GM10266 (cell line): ENCODE data around the gene LRRC36.
"Not testable (repeated sequence)": the region's sequence is repeated elsewhere in the genome, so short reads cannot be mapped to it uniquely, and the experiment has no call there.

Source experiments
- DNase-seq: peaks from one replicate; pipeline ENCODE4 v3.0.0; 2012; ENCODE audit errors: extremely low spot score
- TF ChIP-seq, protein P1 (sequence below): IDR thresholded peaks from 2 replicates; pipeline ENCODE4 v1.5.1; 2012; ENCODE audit warnings: mild to moderate bottlenecking, low read depth; ENCODE audit not compliant: control insufficient read depth, insufficient read depth; ENCODE audit errors: missing control alignments

The LRRC36 gene

DNA sequence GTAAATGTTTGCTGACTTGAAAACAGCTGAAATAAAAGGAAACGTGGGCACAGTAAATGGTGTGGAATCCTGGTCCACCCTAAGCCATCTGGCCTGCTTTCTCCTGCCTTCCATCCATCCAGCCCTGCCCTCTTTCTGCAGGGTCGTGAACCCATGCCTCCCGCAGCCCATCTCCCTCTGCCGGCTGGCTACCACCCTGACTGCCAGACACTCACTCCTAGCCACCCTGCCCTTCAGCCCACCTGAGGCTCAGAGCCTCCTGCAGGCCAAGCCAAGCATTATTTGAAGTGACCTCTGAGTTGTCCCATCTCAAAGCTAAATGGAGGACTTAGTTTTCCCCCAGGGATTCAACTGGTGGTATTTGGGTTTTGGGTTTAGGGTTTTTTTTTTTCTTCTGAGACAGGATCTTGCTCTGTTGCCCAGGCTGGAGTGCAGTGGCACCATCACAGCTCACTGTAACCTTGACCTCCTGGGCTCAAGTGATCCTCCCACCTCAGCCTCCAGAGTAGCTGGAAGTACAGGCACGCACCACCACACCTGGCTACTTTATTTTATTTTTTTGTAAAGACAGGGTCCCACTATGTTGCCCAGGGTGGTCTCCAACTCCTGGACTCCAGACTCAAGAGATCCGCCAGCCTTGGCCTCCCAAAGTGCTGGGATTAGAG lies 81.3 kb downstream of the LRRC36 start:
- TF ChIP-seq, protein P1, sequence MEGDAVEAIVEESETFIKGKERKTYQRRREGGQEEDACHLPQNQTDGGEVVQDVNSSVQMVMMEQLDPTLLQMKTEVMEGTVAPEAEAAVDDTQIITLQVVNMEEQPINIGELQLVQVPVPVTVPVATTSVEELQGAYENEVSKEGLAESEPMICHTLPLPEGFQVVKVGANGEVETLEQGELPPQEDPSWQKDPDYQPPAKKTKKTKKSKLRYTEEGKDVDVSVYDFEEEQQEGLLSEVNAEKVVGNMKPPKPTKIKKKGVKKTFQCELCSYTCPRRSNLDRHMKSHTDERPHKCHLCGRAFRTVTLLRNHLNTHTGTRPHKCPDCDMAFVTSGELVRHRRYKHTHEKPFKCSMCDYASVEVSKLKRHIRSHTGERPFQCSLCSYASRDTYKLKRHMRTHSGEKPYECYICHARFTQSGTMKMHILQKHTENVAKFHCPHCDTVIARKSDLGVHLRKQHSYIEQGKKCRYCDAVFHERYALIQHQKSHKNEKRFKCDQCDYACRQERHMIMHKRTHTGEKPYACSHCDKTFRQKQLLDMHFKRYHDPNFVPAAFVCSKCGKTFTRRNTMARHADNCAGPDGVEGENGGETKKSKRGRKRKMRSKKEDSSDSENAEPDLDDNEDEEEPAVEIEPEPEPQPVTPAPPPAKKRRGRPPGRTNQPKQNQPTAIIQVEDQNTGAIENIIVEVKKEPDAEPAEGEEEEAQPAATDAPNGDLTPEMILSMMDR = no peak
- DNase-seq = no peak

GRCh38 chr16:67409631-67410030 lies 83.0 kb downstream of the LRRC36 start:
- DNase-seq = no peak
- TF ChIP-seq, protein P1 = no peak

- no peak for DNase-seq
- TF ChIP-seq, protein P1 = no peak
These were observed 84.7 kb downstream of the LRRC36 start for GRCh38 chr16:67411339-67411738.

- TF ChIP-seq, protein P1 = no peak
- no peak for DNase-seq
These were observed 85.7 kb downstream of the LRRC36 start for GRCh38 chr16:67412294-67412693.

GRCh38 chr16:67413978-67414911 lies 87.6 kb downstream of the LRRC36 start:
- TF ChIP-seq, protein P1 = no peak

DNA sequence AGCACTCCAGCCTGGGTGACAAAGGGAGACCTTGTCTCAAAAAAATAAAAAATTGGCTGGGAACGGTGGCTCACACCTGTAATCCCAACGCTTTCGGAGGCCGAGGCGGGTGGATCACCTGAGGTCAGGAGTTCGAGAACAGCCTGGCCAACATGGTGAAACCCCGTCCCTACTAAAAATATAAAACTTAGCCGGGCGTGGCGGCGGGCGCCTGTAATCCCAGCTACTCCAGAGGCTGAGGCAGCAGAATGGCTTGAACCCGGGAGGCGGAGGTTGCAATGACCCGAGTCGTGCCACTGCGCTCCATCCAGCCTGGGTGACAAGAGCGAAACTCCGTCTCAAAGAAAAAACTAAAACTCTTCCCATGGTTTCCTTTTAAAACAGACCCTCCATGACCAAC lies 88.8 kb downstream of the LRRC36 start:
- not testable (repeated sequence) for DNase-seq

More at GRCh38 chr16:67413978-67414911, 87.6 kb downstream of the LRRC36 start:
- DNase-seq = no peak

GRCh38 chr16:67415872-67416793 lies 89.5 kb downstream of the LRRC36 start, which contains the start of gene ZDHHC1:
TSS of gene ZDHHC1 (minus strand) at chr16:67416477. CDS start at chr16:67407775, 8,702 bp downstream.
- TF ChIP-seq, protein P1 = peak; percentile 79
- DNase-seq = peak; percentile 90
